ENCODE results near the gene PREX1. TPM values are rescaled to one million over a fixed set of nuclear protein-coding genes. Genes with fewer than 3 reads are reported as not detected.

Gene PREX1
- total RNA-seq, 1 experiment from 2014 or later: 20.0 TPM

DNA sequence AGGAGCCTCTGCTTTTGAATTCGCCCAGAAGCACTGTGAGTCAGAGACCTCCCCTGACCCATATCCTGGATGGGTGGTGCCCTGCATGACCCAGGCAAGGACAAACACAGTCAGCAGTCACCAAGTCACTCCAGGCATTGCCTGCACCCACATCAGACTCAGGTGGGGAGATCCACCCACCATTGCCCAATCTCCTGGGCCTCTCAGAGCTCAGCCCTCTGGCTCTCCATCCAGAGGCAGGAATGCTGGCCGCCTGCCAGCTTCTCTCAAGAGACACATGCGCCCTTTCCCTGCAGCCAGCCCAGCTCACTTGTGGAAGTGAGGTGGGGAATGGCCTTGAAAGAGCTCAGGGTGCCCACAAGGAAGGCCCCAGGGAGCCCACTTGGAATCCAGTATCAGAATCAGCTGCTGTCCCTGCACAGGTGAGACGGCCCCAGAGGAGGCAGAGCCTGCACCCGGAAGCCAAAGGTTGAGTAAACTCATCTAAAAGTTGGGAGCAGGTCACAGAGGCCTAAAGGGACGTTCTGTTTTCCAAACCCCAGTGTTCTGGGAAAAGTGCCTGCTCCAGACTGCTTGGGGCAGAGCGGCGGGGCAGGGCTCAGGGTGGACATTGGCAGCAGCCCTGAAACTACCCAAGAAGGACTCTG lies 129.8 kb downstream of the PREX1 start:
- DNase-seq (ENCODE audit: low read depth, low spot score) (peak; percentile 17), ATAC-seq (peak; percentile 47)
- Histone ChIP-seq H3K4me3 (ENCODE audit: low read depth in 2 of 2, low read length in 2 of 2) (no peak overlapping the region), H3K36me3 (ENCODE audit: control insufficient read depth, insufficient read depth, low read length) (no peaks in the 10 kb centered on the region), H3K9me3 (ENCODE audit: control insufficient read depth, insufficient read depth, low read depth, low read length) (no peaks in the 10 kb centered on the region), H3K27me3 (ENCODE audit: control insufficient read depth, insufficient read depth, low read length) (no peaks in the 10 kb centered on the region), H3K4me1 (ENCODE audit: control insufficient read depth, insufficient read depth, low read length) (no peaks in the 10 kb centered on the region), H3K27ac (ENCODE audit: low read length) (no peak overlapping the region)
- CTCF ChIA-PET: no interaction called here
- POLR2A ChIA-PET: no interaction called here
- in situ Hi-C loops (cut with HindIII; ENCODE audit: low pct_unique_long_range_greater_than_20kb, low sequenced_read_pairs): no loop called here
- TF ChIP-seq POLR2AphosphoS5 (IDR thresholded peaks at IDR 0.05; ENCODE audit: low read depth, low read length) (no peak), SIN3A (IDR thresholded peaks at IDR 0.05; ENCODE audit: borderline replicate concordance, insufficient read depth, low read depth, low read length) (no peak), TCF7L2 (IDR thresholded peaks at IDR 0.05; ENCODE audit: low read depth, low read length) (no peak), CTCF (IDR thresholded peaks at IDR 0.05) (no peak)
- TF ChIP-seq, protein P1, sequence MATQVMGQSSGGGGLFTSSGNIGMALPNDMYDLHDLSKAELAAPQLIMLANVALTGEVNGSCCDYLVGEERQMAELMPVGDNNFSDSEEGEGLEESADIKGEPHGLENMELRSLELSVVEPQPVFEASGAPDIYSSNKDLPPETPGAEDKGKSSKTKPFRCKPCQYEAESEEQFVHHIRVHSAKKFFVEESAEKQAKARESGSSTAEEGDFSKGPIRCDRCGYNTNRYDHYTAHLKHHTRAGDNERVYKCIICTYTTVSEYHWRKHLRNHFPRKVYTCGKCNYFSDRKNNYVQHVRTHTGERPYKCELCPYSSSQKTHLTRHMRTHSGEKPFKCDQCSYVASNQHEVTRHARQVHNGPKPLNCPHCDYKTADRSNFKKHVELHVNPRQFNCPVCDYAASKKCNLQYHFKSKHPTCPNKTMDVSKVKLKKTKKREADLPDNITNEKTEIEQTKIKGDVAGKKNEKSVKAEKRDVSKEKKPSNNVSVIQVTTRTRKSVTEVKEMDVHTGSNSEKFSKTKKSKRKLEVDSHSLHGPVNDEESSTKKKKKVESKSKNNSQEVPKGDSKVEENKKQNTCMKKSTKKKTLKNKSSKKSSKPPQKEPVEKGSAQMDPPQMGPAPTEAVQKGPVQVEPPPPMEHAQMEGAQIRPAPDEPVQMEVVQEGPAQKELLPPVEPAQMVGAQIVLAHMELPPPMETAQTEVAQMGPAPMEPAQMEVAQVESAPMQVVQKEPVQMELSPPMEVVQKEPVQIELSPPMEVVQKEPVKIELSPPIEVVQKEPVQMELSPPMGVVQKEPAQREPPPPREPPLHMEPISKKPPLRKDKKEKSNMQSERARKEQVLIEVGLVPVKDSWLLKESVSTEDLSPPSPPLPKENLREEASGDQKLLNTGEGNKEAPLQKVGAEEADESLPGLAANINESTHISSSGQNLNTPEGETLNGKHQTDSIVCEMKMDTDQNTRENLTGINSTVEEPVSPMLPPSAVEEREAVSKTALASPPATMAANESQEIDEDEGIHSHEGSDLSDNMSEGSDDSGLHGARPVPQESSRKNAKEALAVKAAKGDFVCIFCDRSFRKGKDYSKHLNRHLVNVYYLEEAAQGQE (IDR thresholded peaks at IDR 0.05; ENCODE audit: insufficient read depth in 1 of 2, low read depth in 2 of 2, low read length in 1 of 2): no peak
- intact Hi-C loops (cut with micrococcal nuclease; ENCODE audit: unreplicated experiment): no loop called here
- BruUV-seq (replicated peaks): no TSS peak

DNA sequence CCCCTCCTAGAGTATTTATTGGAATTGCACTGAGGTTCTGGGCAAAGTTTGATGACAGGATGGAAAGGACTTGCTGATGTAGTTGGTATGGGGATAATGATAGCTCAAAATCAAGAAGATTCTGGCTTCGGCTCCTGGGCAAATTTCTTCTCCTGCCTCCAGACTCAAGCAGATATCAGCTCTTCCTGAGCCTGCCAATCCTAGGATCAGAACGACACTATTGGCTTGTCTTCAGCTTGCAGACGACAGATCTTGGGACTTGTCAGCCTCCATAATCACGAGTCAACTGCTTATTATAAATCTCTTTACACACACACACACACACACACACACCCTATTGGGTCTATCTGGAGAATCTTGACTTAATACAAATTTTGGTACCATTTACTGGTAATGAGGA lies 131.1 kb downstream of the PREX1 start:
- POLR2A ChIA-PET: no interaction called here
- Histone ChIP-seq H3K9me3 (ENCODE audit: control insufficient read depth, insufficient read depth, low read depth, low read length) (no peaks in the 10 kb centered on the region), H3K36me3 (ENCODE audit: control insufficient read depth, insufficient read depth, low read length) (no peaks in the 10 kb centered on the region), H3K27me3 (ENCODE audit: control insufficient read depth, insufficient read depth, low read length) (no peaks in the 10 kb centered on the region), H3K4me1 (ENCODE audit: control insufficient read depth, insufficient read depth, low read length) (no peaks in the 10 kb centered on the region), H3K27ac (ENCODE audit: low read length) (no peak overlapping the region), H3K4me3 (ENCODE audit: low read depth in 2 of 2, low read length in 2 of 2) (no peak overlapping the region)
- no TSS peak for BruUV-seq (replicated peaks)
- CTCF ChIA-PET: no interaction called here
- ATAC-seq: no peak
- intact Hi-C loops (cut with micrococcal nuclease; ENCODE audit: unreplicated experiment) (no loop called here), in situ Hi-C loops (cut with HindIII; ENCODE audit: low pct_unique_long_range_greater_than_20kb, low sequenced_read_pairs) (no loop called here)
- TF ChIP-seq CTCF (IDR thresholded peaks at IDR 0.05) (no peak), TCF7L2 (IDR thresholded peaks at IDR 0.05; ENCODE audit: low read depth, low read length) (no peak), SIN3A (IDR thresholded peaks at IDR 0.05; ENCODE audit: borderline replicate concordance, insufficient read depth, low read depth, low read length) (no peak), POLR2AphosphoS5 (IDR thresholded peaks at IDR 0.05; ENCODE audit: low read depth, low read length) (no peak)
- TF ChIP-seq, protein P1 (IDR thresholded peaks at IDR 0.05; ENCODE audit: insufficient read depth in 1 of 2, low read depth in 2 of 2, low read length in 1 of 2): no peak
- no peak for DNase-seq (ENCODE audit: low read depth, low spot score)

Data from Panc1 (cell line).